H9 (cell line): Measurements from ENCODE around the gene TLK1. TPM values are rescaled to one million over a fixed set of nuclear protein-coding genes. Genes with fewer than 3 reads are reported as not detected.

ENCODE experiments used
- DNase-seq: peaks from one replicate; pipeline ENCODE4 v3.0.0-alpha.2; 2017
- H2AFZ ChIP-seq: one replicate; pipeline ENCODE4 v1.6.1; 2013; ENCODE audit warnings: mild to moderate bottlenecking, low read length, control low read depth, moderate library complexity
- H2AK5ac ChIP-seq: 2 replicates; pipeline ENCODE4 v1.6.1; 2013; ENCODE audit warnings: low read length, control low read depth, mixed read lengths; ENCODE audit not compliant: insufficient read length
- H2BK120ac ChIP-seq: one replicate; pipeline ENCODE4 v1.6.1; 2013; ENCODE audit warnings: low read depth, mild to moderate bottlenecking, low read length, control low read depth, inconsistent platforms; ENCODE audit not compliant: poor library complexity, severe bottlenecking
- H2BK12ac ChIP-seq: 2 replicates; pipeline ENCODE4 v1.6.1; 2013; ENCODE audit warnings: low read length, control low read depth, mixed read lengths, low read depth; ENCODE audit not compliant: insufficient read length
- H2BK15ac ChIP-seq: 2 replicates; pipeline ENCODE4 v1.6.1; 2013; ENCODE audit warnings: low read depth, low read length, control low read depth
- H2BK20ac ChIP-seq: one replicate; pipeline ENCODE4 v1.6.1; 2013; ENCODE audit warnings: low read depth, mild to moderate bottlenecking, low read length, control low read depth, inconsistent platforms; ENCODE audit not compliant: poor library complexity, severe bottlenecking
- H2BK5ac ChIP-seq: 2 replicates; pipeline ENCODE4 v1.6.1; 2013; ENCODE audit warnings: low read length, control low read depth, mixed read lengths; ENCODE audit not compliant: insufficient read length
- H3K14ac ChIP-seq: 2 replicates; pipeline ENCODE4 v1.6.1; 2013; ENCODE audit warnings: low read length, control low read depth; ENCODE audit not compliant: insufficient read depth
- H3K18ac ChIP-seq: 2 replicates; pipeline ENCODE4 v1.6.1; 2013; ENCODE audit warnings: low read depth, mild to moderate bottlenecking, mixed read lengths, low read length, control low read depth; ENCODE audit not compliant: insufficient read length
- H3K23ac ChIP-seq: 2 replicates; pipeline ENCODE4 v1.6.1; 2013; ENCODE audit warnings: low read length, control low read depth, mixed read lengths, low read depth; ENCODE audit not compliant: insufficient read length
- H3K23me2 ChIP-seq: 2 replicates; pipeline ENCODE4 v1.6.1; 2013; ENCODE audit warnings: low read depth, mild to moderate bottlenecking, mixed read lengths, low read length, control low read depth; ENCODE audit not compliant: insufficient read length, poor library complexity, severe bottlenecking
- H3K27ac ChIP-seq: 2 replicates; pipeline ENCODE4 v1.5.1; 2013; ENCODE audit warnings: low read length, control low read depth, mixed read lengths, low read depth; ENCODE audit not compliant: insufficient read length
- H3K27me3 ChIP-seq: 2 replicates; pipeline ENCODE4 v1.6.1; 2013; ENCODE audit warnings: low read length, control low read depth, inconsistent platforms; ENCODE audit not compliant: insufficient read depth
- H3K4ac ChIP-seq: 2 replicates; pipeline ENCODE4 v1.6.1; 2013; ENCODE audit warnings: low read depth, mild to moderate bottlenecking, control low read depth, inconsistent platforms, low read length, moderate library complexity
- H3K4me1 ChIP-seq: 2 replicates; pipeline ENCODE4 v1.6.1; 2013; ENCODE audit warnings: low read length, control low read depth, inconsistent platforms; ENCODE audit not compliant: insufficient read depth
- H3K4me2 ChIP-seq: 2 replicates; pipeline ENCODE4 v1.6.1; 2013; ENCODE audit warnings: low read length, control low read depth, mixed read lengths; ENCODE audit not compliant: insufficient read length, insufficient read depth
- H3K56ac ChIP-seq: 2 replicates; pipeline ENCODE4 v1.6.1; 2013; ENCODE audit warnings: low read depth, mild to moderate bottlenecking, mixed read lengths, low read length, control low read depth; ENCODE audit not compliant: insufficient read length
- H3K79me1 ChIP-seq: 2 replicates; pipeline ENCODE4 v1.6.1; 2013; ENCODE audit warnings: low read depth, mild to moderate bottlenecking, moderate library complexity, low read length, control low read depth, inconsistent platforms; ENCODE audit not compliant: insufficient read depth, poor library complexity, severe bottlenecking
- H3K79me2 ChIP-seq: 2 replicates; pipeline ENCODE4 v1.6.1; 2013; ENCODE audit warnings: low read length, control low read depth, inconsistent platforms; ENCODE audit not compliant: insufficient read depth
- H3K9ac ChIP-seq: 2 replicates; pipeline ENCODE4 v1.6.1; 2013; ENCODE audit warnings: low read length, control low read depth, mixed read lengths; ENCODE audit not compliant: insufficient read length; ENCODE audit errors: extremely low read depth
- H3K9me3 ChIP-seq: one replicate; pipeline ENCODE4 v1.6.1; 2013; ENCODE audit warnings: low read depth, low read length, inconsistent platforms; ENCODE audit not compliant: control insufficient read depth
- H3T11ph ChIP-seq: one replicate; pipeline ENCODE4 v1.6.1; 2013; ENCODE audit warnings: mild to moderate bottlenecking, low read length, control low read depth, inconsistent platforms
- H4K20me1 ChIP-seq: one replicate; pipeline ENCODE4 v1.6.1; 2013; ENCODE audit not compliant: control insufficient read depth, insufficient read length, insufficient read depth
- H4K5ac ChIP-seq: 2 replicates; pipeline ENCODE4 v1.6.1; 2013; ENCODE audit warnings: low read depth, mild to moderate bottlenecking, mixed read lengths, low read length, control low read depth; ENCODE audit not compliant: insufficient read length
- H4K8ac ChIP-seq: replicated peaks from 2 replicates; pipeline ENCODE4 v1.6.1; 2013; ENCODE audit warnings: low read length, control low read depth, mixed read lengths, low read depth; ENCODE audit not compliant: insufficient read length
- H4K91ac ChIP-seq: 2 replicates; pipeline ENCODE4 v1.6.1; 2013; ENCODE audit warnings: low read depth, mild to moderate bottlenecking, moderate library complexity, mixed read lengths, low read length, control low read depth; ENCODE audit not compliant: insufficient read length
- H3K27ac Mint-ChIP-seq, 3 experiments: 2 replicates in 2 of 3; 3 replicates in 1 of 3; pipeline ENCODE4 v1.8.0; 2020 to 2021; ENCODE audit warnings: mixed read lengths in 3 of 3, mild to moderate bottlenecking in 1 of 3, moderate library complexity in 1 of 3
- H3K27me3 Mint-ChIP-seq: 2 replicates; pipeline ENCODE4 v1.8.0; 2021; ENCODE audit warnings: low read depth, mild to moderate bottlenecking, moderate library complexity, mixed read lengths
- H3K36me3 Mint-ChIP-seq, 3 experiments: 2 replicates in 2 of 3; 3 replicates in 1 of 3; pipeline ENCODE4 v1.8.0; 2020 to 2021; ENCODE audit warnings: low read depth in 3 of 3, mixed read lengths in 3 of 3; ENCODE audit not compliant: insufficient read depth in 1 of 3
- H3K4me1 Mint-ChIP-seq, 2 experiments: 2 replicates each; pipeline ENCODE4 v1.8.0; 2020; ENCODE audit warnings: mixed read lengths in 2 of 2
- H3K4me3 Mint-ChIP-seq, 2 experiments: 2 replicates in 1 of 2; 3 replicates in 1 of 2; pipeline ENCODE4 v1.8.0; 2020 to 2021; ENCODE audit warnings: mild to moderate bottlenecking in 2 of 2, mixed read lengths in 2 of 2, moderate library complexity in 1 of 2
- H3K9me3 Mint-ChIP-seq, 2 experiments: 2 replicates in 1 of 2; 3 replicates in 1 of 2; pipeline ENCODE4 v1.8.0; 2020; ENCODE audit warnings: mild to moderate bottlenecking in 2 of 2, mixed read lengths in 2 of 2, moderate library complexity in 1 of 2
- CTCF ChIP-seq: fragments of 200-600 bp; sonication (generic); conservative IDR thresholded peaks from 3 replicates; pipeline ENCODE4 v1.8.0; 2021; ENCODE audit warnings: antibody characterized with exemption, mild to moderate bottlenecking
- WGBS: extraction: QIAGEN DNeasy Blood & Tissue Kit; methylation state at CpG from one replicate; pipeline ENCODE4 v1.1.7; 2013; ENCODE audit warnings: missing lambda C conversion rate, low lambda C conversion rate, mixed read lengths; ENCODE audit not compliant: insufficient read length; ENCODE audit errors: extremely low coverage; 5-methylcytosine and 5-hydroxymethylcytosine counted together
- total RNA-seq: library from RNA; stranded (reverse); gene quantifications from 2 replicates; pipeline ENCODE4 v1.2.1, GENCODE V29; 2021

TLK1 gene
- total RNA-seq, 1 experiment from 2014 or later: 112 TPM

DNA sequence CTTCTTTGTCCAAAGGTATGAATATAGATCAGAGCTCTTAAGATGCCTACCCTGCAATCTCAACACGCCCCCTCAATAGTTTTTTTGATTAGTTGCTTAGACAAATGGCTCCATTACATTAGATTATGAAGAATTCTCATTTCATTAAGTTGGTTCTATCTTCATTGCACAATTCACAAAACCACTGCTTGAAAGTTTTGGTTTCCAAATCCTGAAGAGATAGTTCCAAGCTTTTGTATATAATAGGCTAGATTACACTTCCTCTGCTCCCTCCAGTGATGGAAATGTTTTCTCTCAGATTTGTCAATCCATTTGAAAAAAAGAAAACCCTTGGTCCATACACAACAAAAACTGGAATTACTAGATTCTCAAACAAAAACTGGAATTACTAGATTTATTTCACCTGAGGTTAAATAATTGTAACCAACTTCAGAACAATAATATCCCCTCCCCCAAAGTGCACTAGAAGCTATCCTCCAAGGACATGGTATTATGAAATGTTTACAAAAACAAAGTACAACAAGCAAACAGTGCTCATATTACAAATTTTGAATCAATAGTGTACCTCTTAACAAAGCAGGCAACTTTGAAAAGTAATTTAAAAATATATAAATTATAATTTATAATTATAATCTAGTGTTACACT is 6.8 kb upstream of the TLK1 start:
- H2BK12ac ChIP-seq: no peak overlapping the region
- H3K27ac Mint-ChIP-seq: no peak overlapping the region
- H3K23me2 ChIP-seq: no peaks in the 10 kb centered on the region

More for the DNA sequence above, 6.8 kb upstream of the TLK1 start:
- H2BK120ac ChIP-seq: no peak overlapping the region
- H3K4me1 ChIP-seq: no peaks in the 10 kb centered on the region
- H2BK15ac ChIP-seq: no peak overlapping the region
- H3K79me2 ChIP-seq: no peaks in the 10 kb centered on the region
- no peak overlapping the region for H3T11ph ChIP-seq
- H3K4me2 ChIP-seq: no peak overlapping the region
- DNase-seq: no peak
- no peaks in the 10 kb centered on the region for H3K36me3 Mint-ChIP-seq
- H4K8ac ChIP-seq: no peak overlapping the region
- no peak overlapping the region for H4K5ac ChIP-seq
- no peak overlapping the region for H2AK5ac ChIP-seq
- H3K9me3 ChIP-seq: no peaks in the 10 kb centered on the region
- peaks cover 7% of the 10 kb centered on the region in 2 experiments for H3K4me1 Mint-ChIP-seq
- no peak overlapping the region for H3K27ac ChIP-seq
- WGBS: no CpG with 5 or more reads among the region's 1 CpG
- no peaks in the 10 kb centered on the region for H3K27me3 ChIP-seq
- no peak overlapping the region for H2AFZ ChIP-seq
- H2BK5ac ChIP-seq: no peak overlapping the region
- no peaks in the 10 kb centered on the region for H3K27me3 Mint-ChIP-seq
- no peaks in the 10 kb centered on the region for H4K20me1 ChIP-seq
- no peak overlapping the region for H3K23ac ChIP-seq
- no peak overlapping the region for H3K4me3 Mint-ChIP-seq
- no peaks in the 10 kb centered on the region for H3K79me1 ChIP-seq
- no peak overlapping the region for H3K56ac ChIP-seq
- TF ChIP-seq CTCF: no peak
- no peak overlapping the region for H4K91ac ChIP-seq
- no peak overlapping the region for H2BK20ac ChIP-seq
- no peak overlapping the region for H3K9ac ChIP-seq
- H3K14ac ChIP-seq: no peak overlapping the region
- no peak overlapping the region for H3K18ac ChIP-seq
- no peaks in the 10 kb centered on the region for H3K9me3 Mint-ChIP-seq
- no peak overlapping the region for H3K4ac ChIP-seq
